SW 1271 (cell line): ENCODE data around the gene ATP5MG.
A peak's percentile ranks its signal among the peaks of the same experiment; 100 is the strongest.
"Not testable (repeated sequence)": the region's sequence is repeated elsewhere in the genome, so short reads cannot be mapped to it uniquely, and the experiment has no call there.

ENCODE experiments used
- DNase-seq, 2 experiments: peaks; one replicate each; lab custom pipeline; 2025; lab: John Stamatoyannopoulos, UW

The ATP5MG gene

GRCh38 chr11:118410055-118410745 lies 8.8 kb downstream of the ATP5MG start:
- DNase-seq, result no peak

GRCh38 chr11:118411530-118411929 lies 10.1 kb downstream of the ATP5MG start:
- DNase-seq, result no peak

GRCh38 chr11:118412921-118413320 lies 11.5 kb downstream of the ATP5MG start:
- no peak for DNase-seq

- no peak for DNase-seq
Measured at GRCh38 chr11:118415062-118415738, 13.8 kb downstream of the ATP5MG start.

- peak; percentile 27 to 63 for DNase-seq
Measured at GRCh38 chr11:118415739-118416068, 14.3 kb downstream of the ATP5MG start.

GRCh38 chr11:118416900-118417299 lies 15.5 kb downstream of the ATP5MG start:
- DNase-seq, result not testable (repeated sequence)

GRCh38 chr11:118417801-118418200 lies 16.4 kb downstream of the ATP5MG start:
- no peak for DNase-seq

- DNase-seq, result no peak
Measured at GRCh38 chr11:118418766-118419165, 17.4 kb downstream of the ATP5MG start.

- DNase-seq, result peak in 1 of 2 experiments; percentile 11
Measured at GRCh38 chr11:118427707-118428106, 26.3 kb downstream of the ATP5MG start.

GRCh38 chr11:118430956-118431355 lies 29.6 kb downstream of the ATP5MG start:
- DNase-seq, result no peak

GRCh38 chr11:118434123-118434552 lies 32.7 kb downstream of the ATP5MG start:
- no peak for DNase-seq

- DNase-seq, result no peak
Measured at GRCh38 chr11:118434553-118435289, 33.3 kb downstream of the ATP5MG start.

- peak in 1 of 2 experiments; percentile 57 for DNase-seq
Measured at GRCh38 chr11:118435290-118435892, 34.0 kb downstream of the ATP5MG start.

GRCh38 chr11:118435893-118436624 lies 34.7 kb downstream of the ATP5MG start, which contains the start of gene KMT2A:
Gene KMT2A, plus strand, starts transcription at chr11:118436492. Its CDS starts 21 bp downstream, at chr11:118436513.
- peak; percentile 62 to 89 for DNase-seq

- no peak for DNase-seq
Measured at GRCh38 chr11:118436639-118437207, 35.3 kb downstream of the ATP5MG start.

- DNase-seq, result peak in 1 of 2 experiments; percentile 22
Measured at GRCh38 chr11:118437208-118438125, 36.1 kb downstream of the ATP5MG start.

- DNase-seq, result peak; percentile 23 to 75
Measured at GRCh38 chr11:118438314-118438931, 37.0 kb downstream of the ATP5MG start.

GRCh38 chr11:118439646-118440045 lies 38.2 kb downstream of the ATP5MG start:
- DNase-seq, result no peak

- DNase-seq, result no peak
Measured at GRCh38 chr11:118441770-118442275, 40.4 kb downstream of the ATP5MG start.
